Tibial nerve (tissue), 4 donors: ENCODE results near the gene GPATCH2L. TPM values are rescaled to one million over a fixed set of nuclear protein-coding genes. Genes with fewer than 3 reads are reported as not detected.
A peak's percentile ranks its signal among the peaks of the same experiment; 100 is the strongest.

Experiments used
- DNase-seq, 2 donors: peaks; one replicate each; pipeline ENCODE4 v3.0.0-alpha.2; 2019; ENCODE audit warnings: low spot score in 2 of 2
- H3K27ac ChIP-seq, 4 donors: fragments of 200-600 bp; sonication (generic) in 3 of 4; one replicate each; pipeline ENCODE4 v1.5.1; 2017 to 2019; ENCODE audit warnings: mild to moderate bottlenecking in 1 of 4
- H3K27me3 ChIP-seq, 2 donors: fragments of 200-600 bp; sonication (generic) in 1 of 2; one replicate each; pipeline versions ENCODE4 v1.5.1 to v1.6.0; 2017 to 2019
- H3K36me3 ChIP-seq, 3 donors: fragments of 200-600 bp; sonication (generic); one replicate each; pipeline ENCODE4 v1.5.1; 2018 to 2019
- H3K4me1 ChIP-seq, 4 donors: fragments of 200-600 bp; sonication (generic) in 3 of 4; one replicate each; pipeline ENCODE4 v1.5.1; 2017 to 2019
- H3K4me3 ChIP-seq, 4 donors: fragments of 200-600 bp; sonication (generic) in 3 of 4; one replicate each; pipeline ENCODE4 v1.5.1; 2017 to 2019; ENCODE audit warnings: mild to moderate bottlenecking in 1 of 4, moderate library complexity in 1 of 4
- H3K9me3 ChIP-seq, 4 donors: fragments of 200-600 bp; sonication (generic) in 3 of 4; one replicate each; pipeline ENCODE4 v1.5.1; 2017 to 2019
- EP300 ChIP-seq, 2 donors: sonication (generic); formaldehyde crosslinking; IDR thresholded peaks; one replicate each; pipeline ENCODE4 v1.6.1; 2017; ENCODE audit warnings: antibody characterized with exemption in 2 of 2, mild to moderate bottlenecking in 1 of 2
- POLR2A ChIP-seq, 2 donors: fragments of 450-650 bp; IDR thresholded peaks; one replicate each; pipeline ENCODE4 v1.6.1; 2017; ENCODE audit warnings: antibody characterized with exemption in 2 of 2, mild to moderate bottlenecking in 2 of 2, moderate library complexity in 2 of 2
- WGBS, 2 donors: methylation state at CpG; one replicate each; pipeline ENCODE4 v1.1.5; 2018; 5-methylcytosine and 5-hydroxymethylcytosine counted together
- total RNA-seq, 4 donors: library from RNA; depleted of rRNA; stranded (reverse); fragments of >200 nt; gene quantifications; one replicate each; pipeline ENCODE4 v1.1.0, GENCODE V29; 2016
- TF ChIP-seq, protein P1 (sequence below), 5 experiments: fragments of 200-600 bp in 3 of 5; fragments of 450-650 bp in 2 of 5; sonication (generic) in 3 of 5; IDR thresholded peaks; one replicate each; pipeline ENCODE4 v1.5.1; 2016 to 2019; ENCODE audit warnings: antibody characterized with exemption in 5 of 5, mild to moderate bottlenecking in 3 of 5, moderate library complexity in 2 of 5

The GPATCH2L gene
- total RNA-seq, 4 donors from 2014 or later: 56.1 to 76.8 (median 71.7) TPM

DNA sequence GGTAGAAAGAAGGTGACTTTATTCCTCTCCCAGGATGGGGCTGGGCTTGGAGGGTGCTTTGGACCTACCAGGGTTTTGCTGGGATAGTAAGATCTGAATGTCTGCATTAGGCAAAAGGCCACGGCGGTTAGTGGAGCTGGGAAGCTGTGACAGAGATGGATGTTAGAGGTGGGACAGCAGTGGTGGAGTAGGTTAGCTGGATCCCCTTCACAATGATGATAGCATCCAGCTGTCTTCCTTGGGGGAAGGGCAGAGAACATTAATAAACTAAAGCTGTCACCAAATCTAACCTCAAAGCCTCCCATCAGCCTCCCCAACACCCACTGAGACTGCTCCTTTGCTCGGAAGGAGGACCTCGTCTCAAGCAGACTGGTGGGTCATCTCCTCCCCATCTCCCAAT is 104.8 kb downstream of the GPATCH2L start:
- TF ChIP-seq, protein P1, sequence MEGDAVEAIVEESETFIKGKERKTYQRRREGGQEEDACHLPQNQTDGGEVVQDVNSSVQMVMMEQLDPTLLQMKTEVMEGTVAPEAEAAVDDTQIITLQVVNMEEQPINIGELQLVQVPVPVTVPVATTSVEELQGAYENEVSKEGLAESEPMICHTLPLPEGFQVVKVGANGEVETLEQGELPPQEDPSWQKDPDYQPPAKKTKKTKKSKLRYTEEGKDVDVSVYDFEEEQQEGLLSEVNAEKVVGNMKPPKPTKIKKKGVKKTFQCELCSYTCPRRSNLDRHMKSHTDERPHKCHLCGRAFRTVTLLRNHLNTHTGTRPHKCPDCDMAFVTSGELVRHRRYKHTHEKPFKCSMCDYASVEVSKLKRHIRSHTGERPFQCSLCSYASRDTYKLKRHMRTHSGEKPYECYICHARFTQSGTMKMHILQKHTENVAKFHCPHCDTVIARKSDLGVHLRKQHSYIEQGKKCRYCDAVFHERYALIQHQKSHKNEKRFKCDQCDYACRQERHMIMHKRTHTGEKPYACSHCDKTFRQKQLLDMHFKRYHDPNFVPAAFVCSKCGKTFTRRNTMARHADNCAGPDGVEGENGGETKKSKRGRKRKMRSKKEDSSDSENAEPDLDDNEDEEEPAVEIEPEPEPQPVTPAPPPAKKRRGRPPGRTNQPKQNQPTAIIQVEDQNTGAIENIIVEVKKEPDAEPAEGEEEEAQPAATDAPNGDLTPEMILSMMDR (IDR thresholded peaks at IDR 0.05): no peak
- H3K27ac ChIP-seq: no peak overlapping the region
- H3K27me3 ChIP-seq: no peaks in the 10 kb centered on the region
- 53 to 54% methylated on average over 4 of the region's 4 CpGs for WGBS, 2 donors
- H3K4me1 ChIP-seq: no peaks in the 10 kb centered on the region
- no peak for DNase-seq
- H3K4me3 ChIP-seq: no peak overlapping the region
- no peaks in the 10 kb centered on the region for H3K9me3 ChIP-seq
- no peaks in the 10 kb centered on the region for H3K36me3 ChIP-seq

DNA sequence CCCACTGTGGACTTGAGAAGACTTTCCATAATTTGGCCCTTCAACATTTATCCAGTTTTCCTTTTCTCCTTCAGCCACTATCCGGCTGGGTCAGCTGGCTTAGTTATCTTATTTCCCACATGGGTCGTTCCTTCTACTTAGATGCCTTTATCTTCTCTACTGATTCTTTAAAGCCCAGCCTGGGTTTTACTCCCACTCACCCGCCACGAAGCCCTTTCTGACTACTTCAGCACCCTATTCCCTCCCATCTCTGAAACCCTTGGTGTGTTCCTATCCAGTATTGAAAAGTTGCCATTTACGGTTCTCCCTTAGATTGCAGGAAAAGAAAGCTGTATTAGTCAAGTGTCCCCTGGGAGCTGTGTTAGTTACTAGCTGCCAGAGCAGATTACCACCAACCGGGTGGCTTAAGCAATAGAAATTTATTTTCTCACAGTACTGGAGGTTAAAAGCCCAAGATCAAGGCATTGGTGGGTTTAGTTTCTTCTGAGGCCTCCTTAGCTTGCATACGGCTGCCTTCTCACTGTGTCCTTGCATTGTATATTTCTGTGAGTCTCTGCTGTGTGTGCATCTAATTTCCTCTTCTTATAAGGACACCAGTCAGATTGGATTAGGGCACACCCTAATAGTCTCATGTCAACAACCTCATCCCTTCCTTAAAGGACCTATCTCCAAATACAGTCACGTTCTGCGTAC is 105.5 kb downstream of the GPATCH2L start:
- TF ChIP-seq POLR2A (IDR thresholded peaks at IDR 0.05) (no peak), EP300 (IDR thresholded peaks at IDR 0.05) (no peak)
- TF ChIP-seq, protein P1 (IDR thresholded peaks at IDR 0.05): no peak

DNA sequence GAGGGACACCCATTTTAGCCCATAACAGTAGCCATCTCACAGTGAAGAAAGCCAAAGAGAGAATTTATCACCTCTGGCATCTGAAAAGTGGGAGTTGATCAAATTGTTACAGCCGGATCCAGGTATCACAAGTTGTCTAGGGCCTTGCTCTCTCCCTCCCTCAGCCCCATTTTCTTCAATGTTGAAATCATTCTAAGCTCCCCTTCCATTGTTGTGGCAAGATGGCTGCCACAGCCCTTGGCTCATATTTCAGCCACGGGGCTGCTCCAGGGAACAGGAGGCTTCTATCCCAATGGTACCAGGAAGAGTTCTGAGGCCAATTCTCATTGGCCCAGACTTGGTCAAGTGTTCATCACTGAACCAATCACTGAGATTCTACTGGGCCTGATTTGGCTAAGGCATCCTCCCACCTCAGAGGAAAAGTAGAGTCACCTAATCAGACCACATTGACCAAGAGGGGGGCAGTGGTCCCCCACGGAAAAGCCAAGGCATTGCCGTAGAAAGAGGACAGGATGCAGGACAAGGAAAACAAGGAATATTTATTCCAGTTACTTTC is 106.2 kb downstream of the GPATCH2L start:
- Histone ChIP-seq H3K4me3 (no peak overlapping the region), H3K36me3 (no peaks in the 10 kb centered on the region), H3K27me3 (no peaks in the 10 kb centered on the region), H3K9me3 (no peaks in the 10 kb centered on the region), H3K27ac (no peak overlapping the region), H3K4me1 (no peaks in the 10 kb centered on the region)
- DNase-seq: no peak
- TF ChIP-seq, protein P1 (IDR thresholded peaks at IDR 0.05): no peak
- no peak for TF ChIP-seq POLR2A (IDR thresholded peaks at IDR 0.05)
- no peak for TF ChIP-seq EP300 (IDR thresholded peaks at IDR 0.05)
- WGBS, 2 donors: 62 to 91% methylated on average over 4 of the region's 4 CpGs

More for the DNA sequence above, 105.5 kb downstream of the GPATCH2L start:
- Histone ChIP-seq H3K36me3 (no peaks in the 10 kb centered on the region), H3K27ac (no peak overlapping the region), H3K27me3 (no peaks in the 10 kb centered on the region), H3K4me3 (no peak overlapping the region), H3K9me3 (no peaks in the 10 kb centered on the region), H3K4me1 (no peaks in the 10 kb centered on the region)
- WGBS, 2 donors: 58 to 62% methylated on average over 9 of the region's 9 CpGs
- peak in 1 of 2 donors; percentile 24 for DNase-seq

DNA sequence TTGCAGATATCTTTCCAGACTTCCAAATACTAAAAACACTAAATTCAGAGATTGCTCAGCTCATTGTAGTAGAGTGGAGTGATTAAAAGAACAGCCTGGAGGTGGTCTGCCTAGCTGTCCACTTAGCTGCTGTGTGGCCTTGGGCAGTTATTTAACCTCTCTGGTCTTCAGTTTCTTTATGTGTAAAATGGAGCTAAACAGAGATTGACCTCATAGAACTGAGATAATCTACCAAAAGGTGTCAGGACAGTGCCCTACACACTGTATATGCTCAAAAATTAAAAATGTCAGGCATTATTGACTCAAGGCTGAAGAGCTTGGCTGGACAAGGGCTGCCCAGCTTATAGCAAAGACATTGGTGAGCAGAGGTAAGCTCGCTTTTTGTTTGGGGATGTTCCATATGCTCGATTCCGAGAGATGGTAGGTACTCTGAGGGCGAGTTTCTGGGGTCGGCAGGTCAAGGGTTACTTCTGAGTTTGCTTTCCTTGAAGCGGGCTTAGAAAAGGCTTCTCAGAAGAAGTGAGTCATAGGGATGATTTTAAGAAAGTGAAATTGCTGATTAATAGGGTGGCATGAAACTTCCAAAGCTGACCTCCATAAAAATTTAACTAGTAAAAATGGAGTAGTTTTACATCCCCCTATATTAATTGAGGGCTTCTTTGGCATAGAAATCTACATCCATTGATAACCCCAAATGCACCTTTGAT is 107.5 kb downstream of the GPATCH2L start:
- 70 to 78% methylated on average over 6 of the region's 6 CpGs for WGBS, 2 donors
- H3K4me3 ChIP-seq: no peak overlapping the region
- no peaks in the 10 kb centered on the region for H3K36me3 ChIP-seq
- no peak for DNase-seq
- H3K9me3 ChIP-seq: no peaks in the 10 kb centered on the region
- no peaks in the 10 kb centered on the region for H3K27me3 ChIP-seq
- no peak overlapping the region for H3K27ac ChIP-seq
- TF ChIP-seq POLR2A (IDR thresholded peaks at IDR 0.05): no peak
- TF ChIP-seq, protein P1 (IDR thresholded peaks at IDR 0.05): no peak
- TF ChIP-seq EP300 (IDR thresholded peaks at IDR 0.05): no peak
- H3K4me1 ChIP-seq: no peaks in the 10 kb centered on the region

DNA sequence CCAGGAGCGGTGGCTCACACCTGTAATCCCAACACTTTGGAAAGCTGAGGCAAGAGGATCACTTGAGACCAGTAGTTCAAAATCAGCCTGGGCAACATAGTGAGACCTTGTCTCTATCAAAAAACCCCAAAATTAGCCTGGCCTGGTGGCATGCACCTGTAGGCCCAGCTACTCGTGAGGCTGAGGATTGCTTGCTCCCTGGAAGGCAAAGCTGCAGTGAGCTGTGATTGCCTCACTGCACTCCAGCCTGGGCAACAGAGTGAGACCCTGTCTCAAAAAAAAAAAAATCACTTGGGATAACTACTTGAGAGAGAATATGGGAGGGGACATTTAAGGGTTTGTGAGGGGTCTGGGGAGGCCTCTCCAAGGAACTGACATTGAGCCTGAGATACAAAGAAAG is 109.0 kb downstream of the GPATCH2L start:
- H3K36me3 ChIP-seq: no peaks in the 10 kb centered on the region
- no peaks in the 10 kb centered on the region for H3K9me3 ChIP-seq
- no peak for TF ChIP-seq EP300 (IDR thresholded peaks at IDR 0.05)
- H3K4me1 ChIP-seq: no peaks in the 10 kb centered on the region
- no peak overlapping the region for H3K4me3 ChIP-seq
- 78 to 93% methylated on average over 2 of the region's 2 CpGs for WGBS, 2 donors
- no peak for DNase-seq
- H3K27me3 ChIP-seq: no peaks in the 10 kb centered on the region
- H3K27ac ChIP-seq: no peak overlapping the region
